Forelimb muscle (tissue), 1 donor: ENCODE measurements around the gene ZNF628. TPM values are rescaled to one million over a fixed set of nuclear protein-coding genes. Genes with fewer than 3 reads are reported as not detected.

Experiments used
- DNase-seq: peaks from one replicate; pipeline ENCODE4 v3.0.0-alpha.2; 2013; ENCODE audit warnings: low read depth
- polyA plus RNA-seq: library from polyadenylated mRNA; unstranded; fragments of 120-200 nt; gene quantifications from one replicate; pipeline ENCODE4 v1.2.1, GENCODE V29; 2013; ENCODE audit not compliant: insufficient read length

ZNF628 gene
- polyA plus RNA-seq, 1 donor = 4.1 TPM

DNA sequence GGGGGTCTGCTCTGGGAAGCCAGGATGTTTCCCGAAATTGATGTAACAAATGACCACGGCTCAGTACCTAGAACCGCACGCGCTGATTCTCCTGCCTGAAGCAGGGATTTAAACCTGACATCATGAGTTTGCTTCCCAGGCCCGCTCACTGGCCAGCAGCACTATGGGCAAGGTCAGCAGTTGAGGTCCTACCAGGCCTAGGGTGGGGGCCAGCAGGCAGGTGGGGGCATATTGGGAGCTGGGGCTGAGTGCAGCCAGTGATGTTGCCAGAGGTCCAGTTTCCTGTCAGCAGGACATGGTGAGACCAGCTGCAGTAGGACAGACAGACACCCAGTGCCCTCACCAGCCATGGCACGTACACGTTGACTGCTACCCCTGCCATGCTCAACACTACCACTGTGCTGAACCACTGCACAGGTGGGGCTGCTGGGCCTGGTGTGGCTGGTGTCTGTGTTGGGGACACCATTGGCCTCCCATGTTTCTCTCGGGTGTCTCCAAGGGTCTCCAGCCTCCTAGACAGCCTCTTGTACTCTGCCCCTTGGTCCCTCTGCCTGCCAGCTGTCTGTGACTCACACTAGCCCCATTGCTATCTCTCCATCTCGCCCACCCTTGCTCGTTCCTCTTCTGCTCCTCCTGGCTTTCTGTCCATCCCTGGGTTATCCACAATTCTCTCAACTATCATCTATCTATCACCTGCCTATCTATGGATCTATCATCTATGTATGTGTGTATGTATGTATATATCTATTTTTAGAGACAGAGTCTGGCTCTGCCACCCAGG, 10.8 kb upstream of the ZNF628 start:
- no peak for DNase-seq

- no peak for DNase-seq
These were observed 10.2 kb upstream of the ZNF628 start for GRCh38 chr19:55466241-55466614.

DNA sequence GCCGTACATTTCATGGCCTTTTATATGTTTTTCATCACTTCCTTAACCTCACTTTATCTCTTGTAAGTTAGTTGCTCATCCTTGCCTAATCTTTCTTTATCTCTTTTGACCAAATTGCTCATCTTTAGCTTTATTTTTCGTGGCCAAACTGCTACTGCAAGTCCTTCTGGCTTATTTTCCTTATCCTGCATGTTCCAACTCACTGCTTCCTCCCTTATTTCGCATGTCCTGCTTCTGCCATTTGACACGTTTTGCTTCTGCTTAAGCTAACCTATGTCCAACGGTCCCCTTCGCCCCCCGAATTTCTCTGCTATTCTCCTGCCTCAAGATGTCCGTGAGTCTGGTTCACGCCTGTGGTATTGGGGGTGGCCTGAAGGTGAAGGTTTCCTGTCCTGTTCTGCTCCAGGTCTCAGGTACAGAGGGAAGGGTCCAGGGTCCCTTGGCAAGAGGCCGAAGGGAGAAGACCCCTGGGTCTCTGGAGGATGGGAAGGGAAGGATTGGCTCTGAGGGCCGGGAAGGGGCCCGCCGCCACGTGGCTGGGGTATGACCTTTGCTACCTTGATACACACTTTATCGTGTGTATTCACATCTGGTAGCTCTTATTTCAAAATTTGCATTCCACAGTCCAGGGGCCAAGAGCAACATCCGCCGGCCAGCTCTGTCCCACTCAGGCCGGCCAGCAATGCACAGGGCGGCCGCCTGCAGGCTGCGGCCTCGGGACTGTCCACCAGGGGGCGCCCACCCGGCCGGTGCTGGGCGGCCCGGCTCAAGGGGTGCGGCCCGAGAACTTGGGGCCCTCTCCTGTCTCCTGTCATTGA, 9.0 kb upstream of the ZNF628 start:
- DNase-seq = no peak

DNA sequence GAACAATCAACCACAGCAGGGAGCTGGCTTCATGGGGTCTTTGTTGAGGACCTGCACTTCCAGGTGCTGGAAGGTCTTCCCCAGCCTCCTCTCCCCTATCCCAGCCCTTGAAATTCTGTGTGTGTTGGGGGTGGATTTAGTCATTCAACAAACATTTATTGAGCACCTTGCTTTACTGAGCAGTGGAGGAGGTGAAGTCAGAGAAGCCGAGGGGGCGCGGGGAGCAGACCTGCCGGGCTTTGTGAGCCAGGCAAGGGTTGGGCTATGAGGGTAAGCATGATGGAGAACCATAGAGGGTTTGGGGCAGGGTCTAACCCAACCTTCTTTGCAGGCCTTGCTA, 8.4 kb upstream of the ZNF628 start:
- no peak for DNase-seq

DNA sequence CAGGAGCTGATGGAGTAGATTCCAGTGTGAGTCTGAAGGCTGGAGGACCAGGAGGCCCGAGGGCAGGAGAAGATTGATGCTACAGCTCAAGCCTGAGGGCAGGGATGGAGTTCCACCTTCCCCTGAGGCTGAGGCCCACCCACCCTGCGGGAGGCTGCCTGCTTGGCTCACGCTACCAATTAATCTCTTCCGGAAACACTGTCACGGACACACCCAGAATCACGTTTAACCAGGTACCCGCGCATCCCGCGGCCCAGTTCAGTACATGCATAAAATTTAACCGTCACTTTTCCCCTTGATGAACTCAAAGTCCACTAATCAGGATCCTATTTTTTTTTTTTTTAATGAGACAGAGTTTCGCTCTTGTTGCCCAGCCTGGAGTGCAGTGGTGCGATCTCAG, 5.2 kb upstream of the ZNF628 start:
- no peak for DNase-seq

DNA sequence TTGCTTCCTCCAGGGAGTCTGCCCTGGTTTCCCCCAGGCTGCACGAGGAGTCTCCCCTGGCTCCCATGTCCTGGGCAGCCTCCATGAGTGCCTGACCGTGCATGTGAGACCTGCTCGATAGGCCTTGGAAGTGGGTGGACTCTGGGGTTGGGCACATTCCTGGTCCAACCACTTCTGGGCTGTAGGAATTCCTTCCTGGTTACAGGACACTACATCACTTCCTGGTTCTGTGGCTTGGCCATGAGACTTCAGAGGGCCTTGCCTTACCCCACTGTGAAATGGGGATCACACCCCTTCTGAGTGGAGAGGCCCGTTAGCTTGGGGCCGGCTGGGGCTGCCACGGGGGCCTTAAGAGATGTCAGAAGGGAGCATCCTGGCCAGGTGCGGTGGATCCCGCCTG, 4.0 kb upstream of the ZNF628 start:
- DNase-seq = no peak

DNA sequence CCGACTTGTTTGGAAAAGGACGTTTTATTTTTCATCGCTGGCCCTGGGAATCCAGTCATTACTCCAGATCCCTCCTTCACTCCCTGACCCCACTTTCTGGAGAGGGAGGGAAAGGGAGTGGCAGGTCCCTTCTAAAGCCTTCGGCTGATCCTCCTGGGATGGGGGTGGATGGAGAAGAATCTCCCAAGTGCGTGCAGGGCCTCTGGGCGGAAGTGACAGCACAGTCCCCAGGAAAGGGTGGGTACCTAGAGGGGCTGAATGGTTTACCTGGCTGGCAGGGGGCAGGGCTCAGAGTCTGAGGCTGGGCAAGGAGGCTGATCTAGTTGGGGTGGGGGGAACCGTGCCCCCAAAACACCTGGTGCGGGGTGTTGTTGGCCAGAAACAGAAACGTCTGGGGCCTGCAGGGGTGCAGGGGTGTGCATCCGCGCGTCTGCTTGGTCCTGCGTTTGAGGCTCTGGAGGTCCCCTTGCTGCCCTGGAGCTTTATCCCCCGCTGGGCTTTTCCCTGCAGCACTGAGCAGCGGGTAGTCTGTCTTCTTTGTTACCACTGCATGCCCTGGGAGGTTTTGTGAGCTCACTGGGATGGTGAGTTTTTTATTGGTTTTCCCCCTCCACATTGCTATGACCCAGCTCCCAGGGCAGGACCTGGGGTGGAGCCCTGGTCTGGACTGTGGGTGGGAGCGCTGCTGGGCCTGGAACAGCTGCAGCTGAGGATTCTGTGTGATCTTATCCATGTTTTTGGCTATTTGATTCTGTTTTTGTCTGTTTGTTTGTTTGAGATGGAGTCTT, 3.0 kb upstream of the ZNF628 start:
- no peak for DNase-seq

- no peak for DNase-seq
These were observed 1.9 kb upstream of the ZNF628 start for GRCh38 chr19:55474269-55475265.

DNA sequence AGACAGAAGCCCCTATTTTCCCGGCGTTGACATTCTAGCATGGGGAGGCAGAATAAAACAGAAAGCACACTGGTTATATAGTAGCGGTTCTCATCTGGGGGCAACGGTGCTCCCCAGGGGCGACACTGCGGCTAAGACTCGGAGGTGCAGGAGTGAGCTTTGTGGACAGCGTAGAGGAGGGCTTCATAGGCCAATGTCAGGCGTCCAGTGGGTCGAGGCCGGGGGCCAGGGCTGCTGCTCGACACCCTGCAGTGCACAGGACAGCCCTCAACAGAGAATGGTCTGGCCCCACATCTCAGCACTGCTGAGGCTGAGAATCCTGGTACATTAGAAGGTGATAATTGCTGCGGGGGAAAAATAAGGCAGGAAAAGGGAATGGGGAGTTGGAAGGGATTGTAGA, 1.5 kb downstream of the ZNF628 start:
- no peak for DNase-seq

- DNase-seq = no peak
These were observed 1.9 kb downstream of the ZNF628 start for GRCh38 chr19:55478364-55478763.

- DNase-seq = no peak
These were observed 2.6 kb downstream of the ZNF628 start for GRCh38 chr19:55479045-55479444.

GRCh38 chr19:55479451-55480230, 3.2 kb downstream of the ZNF628 start:
- no peak for DNase-seq

GRCh38 chr19:55481148-55481793, 4.9 kb downstream of the ZNF628 start:
- no peak for DNase-seq

DNA sequence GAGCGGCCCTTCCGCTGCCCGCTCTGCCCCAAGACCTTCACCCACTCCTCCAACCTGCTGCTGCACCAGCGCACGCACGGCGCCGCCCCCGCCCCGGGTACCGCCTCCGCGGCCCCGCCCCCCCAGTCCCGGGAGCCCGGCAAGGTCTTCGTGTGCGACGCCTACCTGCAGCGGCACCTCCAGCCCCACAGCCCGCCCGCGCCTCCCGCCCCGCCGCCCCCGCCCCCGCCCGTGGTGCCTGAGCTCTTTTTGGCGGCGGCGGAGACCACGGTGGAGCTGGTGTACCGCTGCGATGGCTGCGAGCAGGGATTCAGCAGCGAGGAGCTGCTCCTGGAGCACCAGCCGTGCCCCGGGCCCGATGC, 5.4 kb downstream of the ZNF628 start:
- no peak for DNase-seq

DNA sequence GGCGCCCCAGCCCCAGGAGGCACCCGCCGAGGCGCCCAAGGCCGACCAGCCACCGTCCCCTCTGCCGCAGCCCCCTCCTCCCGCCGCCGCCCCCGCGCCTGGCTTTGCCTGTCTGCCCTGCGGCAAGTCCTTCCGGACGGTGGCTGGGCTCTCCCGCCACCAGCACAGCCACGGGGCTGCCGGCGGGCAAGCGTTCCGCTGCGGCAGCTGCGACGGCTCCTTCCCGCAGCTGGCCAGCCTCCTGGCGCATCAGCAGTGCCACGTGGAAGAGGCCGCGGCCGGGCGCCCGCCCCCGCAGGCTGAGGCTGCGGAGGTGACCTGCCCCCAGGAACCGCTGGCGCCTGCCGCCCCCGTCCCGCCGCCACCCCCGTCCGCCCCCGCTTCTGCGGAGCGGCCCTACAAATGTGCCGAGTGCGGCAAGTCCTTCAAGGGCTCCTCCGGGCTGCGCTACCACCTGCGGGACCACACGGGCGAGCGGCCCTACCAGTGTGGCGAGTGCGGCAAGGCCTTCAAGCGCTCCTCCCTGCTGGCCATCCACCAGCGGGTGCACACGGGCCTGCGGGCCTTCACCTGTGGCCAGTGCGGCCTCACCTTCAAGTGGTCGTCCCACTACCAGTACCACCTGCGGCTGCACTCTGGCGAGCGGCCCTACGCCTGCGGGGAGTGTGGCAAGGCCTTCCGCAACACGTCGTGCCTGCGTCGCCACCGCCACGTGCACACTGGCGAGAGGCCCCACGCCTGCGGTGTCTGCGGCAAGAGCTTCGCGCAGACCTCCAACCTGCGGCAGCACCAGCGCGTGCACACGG, 5.9 kb downstream of the ZNF628 start:
- no peak for DNase-seq

- DNase-seq = no peak
These were observed 6.7 kb downstream of the ZNF628 start for GRCh38 chr19:55482967-55483705.

DNA sequence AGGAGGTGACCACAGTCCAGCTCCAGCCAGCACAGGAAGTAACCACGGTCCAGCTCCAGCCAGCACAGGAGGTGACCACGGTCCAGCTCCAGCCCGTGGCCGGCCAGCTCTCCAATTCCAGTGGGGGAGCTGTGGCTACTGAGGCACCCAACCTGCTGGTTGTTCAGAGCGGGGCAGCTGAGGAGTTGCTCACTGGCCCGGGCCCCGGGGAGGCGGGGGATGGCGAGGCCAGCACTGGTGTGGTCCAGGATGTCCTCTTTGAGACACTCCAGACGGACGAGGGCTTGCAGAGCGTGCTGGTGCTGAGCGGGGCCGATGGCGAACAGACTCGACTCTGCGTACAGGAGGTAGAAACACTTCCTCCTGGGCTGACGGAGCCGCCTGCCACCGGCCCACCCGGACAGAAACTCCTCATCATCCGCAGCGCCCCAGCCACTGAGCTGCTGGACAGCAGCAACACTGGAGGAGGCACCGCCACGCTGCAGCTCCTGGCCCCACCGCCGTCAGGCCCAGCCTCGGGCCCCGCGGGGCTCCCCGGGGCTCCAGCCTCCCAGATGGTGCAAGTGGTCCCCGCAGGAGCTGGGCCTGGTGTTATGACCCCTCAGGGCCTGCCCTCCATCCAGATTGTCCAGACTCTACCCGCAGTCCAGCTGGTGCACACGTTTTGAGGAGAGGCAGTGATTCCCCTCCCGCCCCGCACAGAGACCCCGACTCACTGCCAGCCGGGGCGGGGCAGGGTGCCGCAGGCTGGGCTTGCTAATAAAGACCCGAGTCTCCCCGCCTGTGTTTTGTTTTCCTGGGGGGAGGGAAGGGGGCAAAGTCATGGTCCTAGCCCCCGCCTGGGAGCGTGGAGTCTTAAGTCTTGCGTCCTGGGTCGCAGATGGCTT, 7.5 kb downstream of the ZNF628 start:
- DNase-seq = no peak
